Motor neuron (in vitro differentiated cells): ENCODE results near the gene FBXO36. TPM values are rescaled to one million over a fixed set of nuclear protein-coding genes. Genes with fewer than 3 reads are reported as not detected.

Experiments used
- ATAC-seq, 8 experiments: fragments of 200-7000 bp; cut with Tn5 transposase; replicated peaks in 6 of 8; 2 replicates each; pipeline ENCODE4 v1.8.0; 2021; ENCODE audit warnings: mild to moderate bottlenecking in 8 of 8, moderate library complexity in 8 of 8
- H3K27ac ChIP-seq, 2 donors: fragments of 250-450 bp; sonication (Bioruptor Pico); 2 replicates each; pipeline ENCODE4 v1.9.0; 2021; ENCODE audit warnings: antibody characterized with exemption in 2 of 2, mild to moderate bottlenecking in 2 of 2, moderate library complexity in 1 of 2
- H3K4me1 ChIP-seq, 2 donors: fragments of 250-450 bp; sonication (Bioruptor Pico); replicated peaks in 1 of 2; 2 replicates each; pipeline ENCODE4 v1.6.1; 2021; ENCODE audit warnings: antibody characterized with exemption in 2 of 2, mild to moderate bottlenecking in 2 of 2, moderate library complexity in 1 of 2
- H3K4me3 ChIP-seq, 5 donors: fragments of 250-450 bp; sonication (Bioruptor Pico); 2 replicates each; pipeline ENCODE4 v1.9.0; 2021; ENCODE audit warnings: antibody characterized with exemption in 5 of 5, mild to moderate bottlenecking in 5 of 5, moderate library complexity in 4 of 5
- WGBS, 10 experiments: fragments of 450-650 bp; shearing (Covaris generic); methylation state at CpG; one replicate each; pipeline ENCODE4 v1.0.0; 2022; 5-methylcytosine and 5-hydroxymethylcytosine counted together
- in situ Hi-C, 9 experiments: fragments of 400-800 bp; cut with MboI; loops; one replicate each; pipeline ENCODE4 v1.15.0; 2021; ENCODE audit warnings: low sequenced_read_pairs in 9 of 9, low pct_unique_long_range_greater_than_20kb in 2 of 9; ENCODE audit not compliant: unreplicated experiment in 9 of 9
- total RNA-seq, 8 experiments: library from RNA; unstranded; fragments of 300-600 nt; gene quantifications; 2 replicates each; pipeline versions ENCODE4 v1.2.3 to v1.2.4, GENCODE V29; 2022

Gene FBXO36
- total RNA-seq, 8 experiments from 2014 or later, result 2.3 to 13.8 (median 4.1) TPM

DNA sequence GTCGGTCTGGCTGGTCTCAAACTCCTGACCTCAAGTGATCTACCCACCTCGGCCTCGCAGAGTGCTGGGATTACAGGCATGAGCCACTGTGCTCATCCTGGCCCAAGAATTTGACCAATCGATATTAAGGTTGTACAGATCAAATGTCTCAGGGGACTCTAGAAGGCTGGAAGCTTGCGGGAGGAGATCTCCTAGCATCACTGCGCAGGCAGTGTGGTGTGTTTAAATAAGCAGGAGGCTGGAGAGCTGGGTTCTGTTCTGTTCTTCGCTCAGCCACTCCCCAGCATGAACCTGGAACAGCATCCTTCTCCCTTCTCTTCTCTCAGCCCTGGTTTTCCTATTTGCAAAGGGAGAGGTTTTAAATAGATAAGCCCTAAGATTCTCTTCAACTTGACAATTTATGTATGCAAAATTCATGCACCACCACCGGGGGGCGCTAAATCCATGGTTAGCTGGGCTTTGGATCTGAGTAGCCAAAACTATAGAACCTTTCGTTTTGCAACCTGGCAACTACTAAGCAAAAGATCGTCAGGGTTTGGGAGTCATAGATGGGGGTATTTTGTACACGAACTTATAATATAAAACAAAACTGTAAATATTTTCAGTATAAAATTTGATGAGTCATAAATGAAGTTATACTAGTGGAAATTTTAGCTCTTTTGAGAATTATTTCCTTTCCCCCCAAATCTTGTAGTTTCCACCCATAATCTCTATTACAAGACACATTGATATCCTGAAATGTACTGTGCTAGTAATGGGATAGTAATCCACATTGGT lies 85.8 kb downstream of the FBXO36 start:
- no peak overlapping the region for H3K27ac ChIP-seq
- ATAC-seq, result peak in 4 of 8 experiments; percentile 22 to 82 (median 74)
- 0 to 100% (median 45%) methylated on average over 1 to 10 of the region's 12 CpGs for WGBS, 10 experiments
- no peaks in the 10 kb centered on the region for H3K4me1 ChIP-seq
- in situ Hi-C loops, result loop anchor here in 3 of 9 experiments (25.0 kb wide), 2 partner anchors 154 to 604 kb away; no protein-coding TSS in a partner anchor
- no peak overlapping the region for H3K4me3 ChIP-seq

DNA sequence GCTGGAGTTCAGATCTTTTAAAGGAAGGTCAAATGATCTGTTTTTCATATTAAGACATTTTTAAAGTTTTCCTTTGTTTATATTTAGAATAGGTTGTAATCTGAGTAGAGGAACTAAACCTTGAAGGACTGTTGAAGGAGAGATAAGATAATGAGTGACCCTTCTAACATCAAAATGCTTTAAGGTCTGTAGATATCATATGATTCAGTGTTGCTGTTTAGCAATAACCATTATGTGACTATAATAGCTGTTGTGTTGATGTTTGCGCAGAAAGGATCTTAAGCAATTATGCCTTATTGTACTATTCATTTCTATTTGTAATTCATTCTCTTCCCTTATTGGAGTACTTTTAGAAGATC lies 86.4 kb downstream of the FBXO36 start:
- H3K4me3 ChIP-seq, result no peak overlapping the region
- no peaks in the 10 kb centered on the region for H3K4me1 ChIP-seq
- WGBS, 10 experiments, result 78 to 100% (median 100%) methylated on average over 1 of the region's 1 CpG; no CpG with 5 or more reads in 4 of the 10 experiments
- no peak overlapping the region for H3K27ac ChIP-seq
- ATAC-seq, result no peak
- in situ Hi-C loops, result loop anchor here in 3 of 9 experiments (25.0 kb wide), 2 partner anchors 154 to 604 kb away; no protein-coding TSS in a partner anchor

DNA sequence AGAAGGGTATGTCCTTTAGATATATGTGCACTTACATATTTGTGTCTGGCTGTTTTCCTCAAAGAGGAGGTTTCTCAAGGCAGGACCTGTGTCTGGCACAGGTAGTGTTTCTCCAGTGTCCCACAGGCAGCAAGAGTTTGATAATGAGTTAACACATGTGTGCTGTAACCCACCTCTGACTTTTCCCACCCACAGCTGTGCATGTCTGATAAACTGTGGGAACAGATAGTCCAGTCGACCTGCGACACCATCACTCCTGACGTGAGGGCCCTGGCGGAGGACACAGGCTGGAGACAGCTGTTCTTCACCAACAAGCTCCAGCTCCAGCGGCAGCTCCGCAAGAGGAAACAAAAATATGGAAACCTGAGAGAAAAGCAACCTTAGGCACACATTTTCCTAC lies 88.2 kb downstream of the FBXO36 start:
- WGBS, 10 experiments, result 90 to 100% (median 94%) methylated on average over 2 to 6 of the region's 6 CpGs; no CpG with 5 or more reads in 5 of the 10 experiments
- in situ Hi-C loops, result loop anchor here in 3 of 9 experiments (25.0 kb wide), 2 partner anchors 152 to 602 kb away; no protein-coding TSS in a partner anchor
- H3K27ac ChIP-seq, result no peak overlapping the region

DNA sequence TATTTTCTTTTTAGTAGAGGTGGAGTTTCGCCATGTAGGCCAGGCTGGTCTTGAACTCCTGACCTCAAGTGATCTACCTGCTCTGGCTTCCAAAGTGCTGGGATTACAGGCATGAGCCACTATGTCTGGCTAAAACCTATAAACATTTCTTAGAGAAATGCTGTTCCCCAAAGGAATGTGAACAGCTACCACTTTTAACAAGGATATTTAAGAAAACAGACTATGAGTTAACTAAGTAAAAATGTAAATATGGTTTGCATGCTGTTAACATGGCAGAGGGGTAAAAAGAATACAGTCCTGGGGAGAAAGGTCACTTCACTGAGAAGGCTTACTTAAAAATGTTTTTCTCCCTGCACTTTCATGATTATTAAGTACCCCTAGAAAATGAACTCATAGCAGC lies 89.3 kb downstream of the FBXO36 start:
- no peak for ATAC-seq
- WGBS, 10 experiments, result 100% methylated on average over 1 of the region's 1 CpG; no CpG with 5 or more reads in 5 of the 10 experiments
- Histone ChIP-seq H3K4me3 (no peak overlapping the region), H3K27ac (no peak overlapping the region), H3K4me1 (no peaks in the 10 kb centered on the region)
- in situ Hi-C loops, result loop anchor here in 3 of 9 experiments (25.0 kb wide), 2 partner anchors 151 to 601 kb away; no protein-coding TSS in a partner anchor

More for the DNA sequence above, 88.2 kb downstream of the FBXO36 start:
- H3K4me3 ChIP-seq, result no peak overlapping the region
- ATAC-seq, result no peak
- H3K4me1 ChIP-seq, result no peaks in the 10 kb centered on the region

DNA sequence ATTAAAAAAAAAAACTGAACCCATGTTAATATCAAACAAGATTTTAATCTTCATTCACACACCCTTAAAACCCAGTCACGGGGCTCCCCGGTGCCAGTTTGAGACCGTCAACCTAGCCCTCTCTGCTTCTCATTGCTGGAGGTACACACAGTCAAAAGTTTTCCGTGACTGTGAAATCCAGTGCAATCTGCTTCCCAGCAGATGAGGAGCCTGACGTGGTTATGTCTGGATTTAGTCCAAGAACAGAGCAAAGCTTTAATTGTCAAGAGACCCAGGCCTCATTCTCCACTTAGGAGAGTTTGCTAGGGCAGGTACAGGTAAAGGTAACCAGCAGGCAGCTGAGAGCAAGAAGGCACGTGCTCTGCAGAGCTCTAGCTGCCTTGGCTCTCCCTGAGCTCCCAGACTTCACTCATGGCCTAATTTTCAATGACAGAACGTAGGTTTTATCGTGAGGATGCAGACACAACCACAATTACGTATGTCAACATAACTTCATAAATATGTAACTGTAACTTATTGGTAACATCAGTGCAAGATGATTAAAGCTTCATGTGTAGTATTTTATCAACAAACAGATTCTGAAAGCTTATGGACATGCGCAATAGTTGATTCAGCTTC lies 90.1 kb downstream of the FBXO36 start:
- Histone ChIP-seq H3K4me1 (no peaks in the 10 kb centered on the region), H3K27ac (no peak overlapping the region), H3K4me3 (no peak overlapping the region)
- no peak for ATAC-seq
- in situ Hi-C loops, result loop anchor here in 3 of 9 experiments (25.0 kb wide), 2 partner anchors 150 to 600 kb away; no protein-coding TSS in a partner anchor
- WGBS, 10 experiments, result 57 to 100% (median 91%) methylated on average over 1 to 9 of the region's 10 CpGs

DNA sequence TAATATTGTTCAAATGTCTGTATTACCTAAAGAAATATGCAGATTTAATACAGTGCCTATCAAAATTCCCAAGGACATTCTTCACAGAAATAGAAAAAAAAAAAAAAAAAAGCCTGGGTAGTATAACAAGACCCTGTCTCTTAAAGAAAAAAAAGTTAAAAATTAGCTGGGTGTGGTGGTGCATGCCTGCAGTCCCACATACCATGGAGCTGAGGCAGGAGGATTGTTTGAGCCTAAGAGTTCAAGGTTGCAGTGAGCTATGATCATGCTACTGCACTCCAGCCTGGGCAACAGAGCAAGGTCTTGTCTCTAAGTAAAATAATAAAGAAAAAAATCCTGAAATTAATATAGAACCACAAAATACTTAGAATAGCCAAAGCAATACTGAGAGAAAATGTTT lies 94.5 kb downstream of the FBXO36 start:
- in situ Hi-C loops, result loop anchor here in 3 of 9 experiments (25.0 kb wide), 2 partner anchors 145 to 595 kb away; no protein-coding TSS in a partner anchor
- no peaks in the 10 kb centered on the region for H3K4me1 ChIP-seq
- ATAC-seq, result no peak
- no peak overlapping the region for H3K27ac ChIP-seq
- no peak overlapping the region for H3K4me3 ChIP-seq

DNA sequence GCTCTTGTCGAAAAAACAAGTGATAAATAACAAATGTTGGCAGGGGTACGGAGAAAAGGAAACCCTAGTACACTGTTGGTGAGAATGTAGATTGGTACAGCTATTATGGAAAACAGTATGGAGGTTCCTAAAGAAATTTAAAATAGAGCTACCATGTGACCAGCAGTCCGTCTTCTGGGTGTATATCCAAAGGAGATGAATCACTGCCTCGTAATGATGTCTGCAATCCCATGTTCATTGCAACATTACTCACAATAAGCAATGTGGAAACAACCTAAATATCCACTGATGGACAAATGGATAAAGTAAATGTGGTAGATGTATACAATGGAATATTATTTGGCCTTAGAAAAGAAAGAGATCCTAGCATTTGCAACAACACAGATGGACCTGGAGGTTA lies 95.8 kb downstream of the FBXO36 start:
- H3K4me1 ChIP-seq, result no peaks in the 10 kb centered on the region
- 0 to 100% (median 92%) methylated on average over 1 to 4 of the region's 4 CpGs; no CpG with 5 or more reads in 1 of the 10 experiments for WGBS, 10 experiments
- in situ Hi-C loops, result loop anchor here in 3 of 9 experiments (25.0 kb wide), 2 partner anchors 144 to 594 kb away; no protein-coding TSS in a partner anchor
- H3K27ac ChIP-seq, result no peak overlapping the region
- ATAC-seq, result peak in 1 of 8 experiments; percentile 48
- H3K4me3 ChIP-seq, result no peak overlapping the region

DNA sequence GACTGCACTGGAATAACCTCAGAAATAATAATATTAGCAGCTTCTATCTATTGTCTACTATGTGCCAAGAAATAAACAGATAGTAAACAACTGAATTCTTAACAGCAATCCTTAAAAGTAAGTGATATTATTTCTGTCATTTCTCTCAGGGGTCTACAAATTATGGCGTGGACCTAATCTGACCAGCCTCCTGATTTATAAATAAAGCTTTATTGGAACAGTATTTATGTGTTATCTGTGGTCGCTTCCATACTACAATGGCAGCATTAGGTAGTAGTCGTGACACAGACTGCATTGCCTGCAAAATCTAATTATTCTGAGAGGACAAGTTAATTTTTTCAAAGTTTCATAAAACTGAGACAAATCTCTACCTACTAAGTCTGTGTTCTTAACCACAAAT lies 97.4 kb downstream of the FBXO36 start:
- 40 to 95% (median 76%) methylated on average over 1 to 3 of the region's 3 CpGs; no CpG with 5 or more reads in 2 of the 10 experiments for WGBS, 10 experiments
- in situ Hi-C loops, result loop anchor here in 3 of 9 experiments (25.0 kb wide), 2 partner anchors 143 to 593 kb away; no protein-coding TSS in a partner anchor
- H3K4me3 ChIP-seq, result no peak overlapping the region

DNA sequence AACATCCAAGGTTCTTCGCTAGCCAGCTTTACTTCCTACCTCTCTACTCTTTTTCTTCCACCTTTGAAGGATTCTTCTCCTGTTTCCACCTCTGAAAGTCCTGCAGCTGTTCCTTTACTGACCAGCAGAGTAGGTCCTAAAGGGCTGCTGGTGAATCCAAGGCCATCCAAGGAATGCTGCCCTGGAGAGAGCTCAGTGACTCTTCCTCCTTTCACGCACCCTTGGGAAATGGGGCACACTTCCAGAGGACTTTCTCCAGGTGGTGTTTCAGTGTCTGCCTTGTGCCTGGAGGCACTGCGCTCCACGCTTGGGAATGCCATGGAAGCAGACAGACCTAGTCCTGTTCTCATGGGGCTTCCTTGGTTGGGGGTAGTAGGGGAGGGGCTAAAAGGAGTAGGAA lies 101.0 kb downstream of the FBXO36 start:
- H3K4me3 ChIP-seq, result no peak overlapping the region
- no peak overlapping the region for H3K27ac ChIP-seq
- 83 to 100% (median 94%) methylated on average over 1 to 2 of the region's 4 CpGs; no CpG with 5 or more reads in 5 of the 10 experiments for WGBS, 10 experiments
- in situ Hi-C loops, result loop anchor here in 3 of 9 experiments (25.0 kb wide), 2 partner anchors 139 to 589 kb away; no protein-coding TSS in a partner anchor
- no peak for ATAC-seq
- H3K4me1 ChIP-seq, result no peaks in the 10 kb centered on the region

More for the DNA sequence above, 97.4 kb downstream of the FBXO36 start:
- ATAC-seq, result no peak
- no peak overlapping the region for H3K27ac ChIP-seq
- H3K4me1 ChIP-seq, result no peaks in the 10 kb centered on the region

DNA sequence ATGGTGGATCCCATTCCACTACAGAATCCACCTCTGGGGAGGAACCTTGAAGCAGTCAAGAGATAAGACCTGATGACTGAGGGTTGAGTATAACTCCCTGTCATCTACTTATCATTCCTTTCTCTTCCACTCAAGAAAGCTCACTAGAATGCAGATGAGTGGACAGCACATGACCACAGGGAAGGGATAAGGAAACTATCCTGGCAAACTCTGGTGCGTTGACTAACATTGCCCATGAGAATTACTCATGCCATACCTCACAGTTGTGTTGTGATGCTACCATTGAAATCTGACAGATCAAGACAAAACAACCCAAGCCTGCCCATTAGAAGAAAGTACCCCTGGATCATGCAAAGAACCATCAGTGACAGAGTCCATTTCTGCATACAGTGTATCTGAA lies 119.9 kb downstream of the FBXO36 start:
- 0 to 100% (median 94%) methylated on average over 1 of the region's 1 CpG; no CpG with 5 or more reads in 6 of the 10 experiments for WGBS, 10 experiments
- no peak overlapping the region for H3K4me3 ChIP-seq
- no peak for ATAC-seq
- H3K27ac ChIP-seq, result no peak overlapping the region
- peaks cover 0 to under 1% of the 10 kb centered on the region in 2 donors for H3K4me1 ChIP-seq
- in situ Hi-C loops, result no loop called here

DNA sequence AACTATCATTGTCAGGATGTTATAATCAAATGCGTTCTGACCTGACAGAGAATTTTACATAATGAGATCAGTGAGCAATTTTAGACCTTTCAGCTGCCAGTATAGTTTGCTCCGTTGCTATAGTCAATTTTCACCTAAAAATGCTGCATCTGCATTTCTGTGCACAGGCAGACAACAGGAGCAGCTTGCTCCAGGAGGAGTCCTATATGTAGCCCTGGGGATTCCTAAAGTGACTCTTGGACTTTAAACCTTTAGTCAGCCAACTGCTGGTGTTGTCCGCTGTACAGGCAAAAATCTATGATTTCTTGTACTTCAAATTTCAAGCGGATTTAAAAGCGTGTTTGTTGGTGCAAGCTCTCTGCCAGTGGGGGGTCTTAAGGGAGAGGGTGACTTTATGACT lies 120.7 kb downstream of the FBXO36 start:
- in situ Hi-C loops, result no loop called here
- Histone ChIP-seq H3K4me3 (no peak overlapping the region), H3K4me1 (no peaks in the 10 kb centered on the region), H3K27ac (no peak overlapping the region)
- no peak for ATAC-seq
- 58 to 96% (median 85%) methylated on average over 2 to 5 of the region's 5 CpGs; no CpG with 5 or more reads in 2 of the 10 experiments for WGBS, 10 experiments

DNA sequence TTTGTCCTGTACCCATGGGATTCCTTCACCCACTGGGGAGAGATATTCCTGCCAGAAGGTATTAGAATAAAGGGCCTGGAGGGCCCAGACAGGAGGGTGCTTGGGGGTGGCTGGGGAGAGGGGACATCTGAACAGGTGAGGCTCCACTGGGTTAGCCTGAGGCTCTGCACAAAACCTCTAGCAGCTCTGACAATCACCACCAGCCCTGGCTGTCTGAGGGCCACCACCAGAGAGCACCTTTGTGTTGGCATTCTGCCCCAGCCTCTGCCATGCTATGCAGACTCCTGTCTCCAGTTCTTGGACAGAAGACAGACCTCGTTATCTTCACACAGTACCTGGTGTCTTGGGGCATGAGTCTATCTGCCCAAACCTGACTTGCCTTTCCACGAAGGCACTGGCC lies 121.2 kb downstream of the FBXO36 start:
- ATAC-seq, result no peak
- in situ Hi-C loops, result no loop called here
- Histone ChIP-seq H3K4me1 (no peaks in the 10 kb centered on the region), H3K4me3 (no peak overlapping the region), H3K27ac (no peak overlapping the region)
- 0 to 100% (median 100%) methylated on average over 1 of the region's 2 CpGs; no CpG with 5 or more reads in 5 of the 10 experiments for WGBS, 10 experiments

DNA sequence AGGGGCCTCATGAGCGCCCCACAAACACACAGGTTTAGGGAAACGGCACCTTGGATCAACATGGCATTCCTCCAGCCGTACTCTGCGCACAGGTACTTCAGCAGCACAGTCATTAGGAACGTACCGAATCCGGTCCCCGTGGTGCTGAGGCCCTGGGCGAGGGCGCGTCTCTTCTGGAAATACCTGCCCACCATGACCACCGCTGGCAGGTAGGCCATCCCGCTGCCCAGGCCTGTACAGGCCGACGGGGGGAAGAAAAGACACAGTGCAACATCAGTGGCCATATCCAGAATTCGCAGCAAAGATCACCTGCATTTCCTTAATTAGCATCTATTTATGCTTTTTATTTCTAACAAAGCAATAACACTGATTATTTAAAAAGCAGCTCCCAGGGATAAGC lies 124.2 kb downstream of the FBXO36 start:
- Histone ChIP-seq H3K27ac (no peak overlapping the region), H3K4me1 (no peaks in the 10 kb centered on the region), H3K4me3 (no peak overlapping the region)
- ATAC-seq, result no peak
- in situ Hi-C loops, result no loop called here
- WGBS, 10 experiments, result 67 to 100% (median 83%) methylated on average over 1 to 7 of the region's 16 CpGs; no CpG with 5 or more reads in 3 of the 10 experiments
